ENCODE results near the gene RTEL1. TPM values are rescaled to one million over a fixed set of nuclear protein-coding genes. Genes with fewer than 3 reads are reported as not detected.

RTEL1 gene
- total RNA-seq, 1 experiment from 2014 or later = 33.4 TPM

DNA sequence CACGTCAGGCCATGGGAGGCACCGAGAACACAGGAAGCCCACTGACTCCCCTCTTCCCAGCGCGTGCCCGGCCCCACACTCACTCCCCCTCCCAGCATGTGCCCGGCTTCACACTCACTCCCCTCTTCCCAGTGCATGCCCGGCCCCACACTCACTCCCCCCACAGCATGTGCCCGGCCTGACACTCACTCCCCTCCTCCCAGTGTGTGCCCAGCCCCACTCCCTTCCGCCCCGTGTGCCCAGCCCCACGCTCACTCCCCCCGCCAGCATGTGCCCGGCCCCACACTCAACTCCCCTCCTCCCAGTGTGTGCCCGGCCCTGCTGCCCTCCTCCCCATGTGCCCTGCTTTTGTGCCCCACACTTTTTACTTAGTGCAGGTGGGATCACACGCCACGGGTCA is 9.7 kb downstream of the RTEL1 start:
- Histone ChIP-seq H3K23ac (ENCODE audit: insufficient read length, low read depth, low read length) (no peak overlapping the region), H2AK5ac (ENCODE audit: insufficient read length, low read length) (no peak overlapping the region), H4K8ac (replicated peaks; ENCODE audit: insufficient read length, low read depth, low read length) (no peak overlapping the region), H2BK20ac (ENCODE audit: low read depth, low read length, poor library complexity, severe bottlenecking) (no peak overlapping the region), H3K27me3 (ENCODE audit: insufficient read depth, low read length) (no peaks in the 10 kb centered on the region), H3K23me2 (ENCODE audit: insufficient read length, low read depth, low read length, poor library complexity, severe bottlenecking) (no peaks in the 10 kb centered on the region), H4K91ac (ENCODE audit: insufficient read length, low read depth, low read length) (no peak overlapping the region), H3K27ac (ENCODE audit: insufficient read length, low read depth, low read length) (no peak overlapping the region), H2AFZ (ENCODE audit: low read length) (no peak overlapping the region), H3K4ac (ENCODE audit: low read depth, low read length) (no peak overlapping the region), H2BK12ac (ENCODE audit: insufficient read length, low read depth, low read length) (no peak overlapping the region), H2BK120ac (ENCODE audit: low read depth, low read length, poor library complexity, severe bottlenecking) (no peak overlapping the region), H3K14ac (ENCODE audit: insufficient read depth, low read length) (no peak overlapping the region), H3K18ac (ENCODE audit: insufficient read length, low read depth, low read length) (no peak overlapping the region), H3K79me1 (ENCODE audit: insufficient read depth, low read depth, low read length, poor library complexity, severe bottlenecking) (no peaks in the 10 kb centered on the region), H4K20me1 (ENCODE audit: control insufficient read depth, insufficient read depth, insufficient read length) (no peaks in the 10 kb centered on the region), H3K9ac (ENCODE audit: extremely low read depth, insufficient read length, low read length) (no peak overlapping the region), H3K4me2 (ENCODE audit: insufficient read depth, insufficient read length, low read length) (no peak overlapping the region), H4K5ac (ENCODE audit: insufficient read length, low read depth, low read length) (no peak overlapping the region), H2BK15ac (ENCODE audit: low read depth, low read length) (no peak overlapping the region), H3K56ac (ENCODE audit: insufficient read length, low read depth, low read length) (no peak overlapping the region), H2BK5ac (ENCODE audit: insufficient read length, low read length) (no peak overlapping the region), H3K4me1 (ENCODE audit: insufficient read depth, low read length) (no peaks in the 10 kb centered on the region), H3T11ph (ENCODE audit: low read length) (no peak overlapping the region), H3K79me2 (ENCODE audit: insufficient read depth, low read length) (no peaks in the 10 kb centered on the region), H3K9me3 (ENCODE audit: control insufficient read depth, low read depth, low read length) (no peaks in the 10 kb centered on the region)
- no peaks in the 10 kb centered on the region for H3K9me3 Mint-ChIP-seq
- H3K27me3 Mint-ChIP-seq (ENCODE audit: low read depth) = no peaks in the 10 kb centered on the region
- H3K4me1 Mint-ChIP-seq = peaks cover 0 to 4% of the 10 kb centered on the region in 2 experiments; a peak in 1 of 4 replicates
- TF ChIP-seq, protein P1, sequence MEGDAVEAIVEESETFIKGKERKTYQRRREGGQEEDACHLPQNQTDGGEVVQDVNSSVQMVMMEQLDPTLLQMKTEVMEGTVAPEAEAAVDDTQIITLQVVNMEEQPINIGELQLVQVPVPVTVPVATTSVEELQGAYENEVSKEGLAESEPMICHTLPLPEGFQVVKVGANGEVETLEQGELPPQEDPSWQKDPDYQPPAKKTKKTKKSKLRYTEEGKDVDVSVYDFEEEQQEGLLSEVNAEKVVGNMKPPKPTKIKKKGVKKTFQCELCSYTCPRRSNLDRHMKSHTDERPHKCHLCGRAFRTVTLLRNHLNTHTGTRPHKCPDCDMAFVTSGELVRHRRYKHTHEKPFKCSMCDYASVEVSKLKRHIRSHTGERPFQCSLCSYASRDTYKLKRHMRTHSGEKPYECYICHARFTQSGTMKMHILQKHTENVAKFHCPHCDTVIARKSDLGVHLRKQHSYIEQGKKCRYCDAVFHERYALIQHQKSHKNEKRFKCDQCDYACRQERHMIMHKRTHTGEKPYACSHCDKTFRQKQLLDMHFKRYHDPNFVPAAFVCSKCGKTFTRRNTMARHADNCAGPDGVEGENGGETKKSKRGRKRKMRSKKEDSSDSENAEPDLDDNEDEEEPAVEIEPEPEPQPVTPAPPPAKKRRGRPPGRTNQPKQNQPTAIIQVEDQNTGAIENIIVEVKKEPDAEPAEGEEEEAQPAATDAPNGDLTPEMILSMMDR (conservative IDR thresholded peaks at IDR 0.05) = no peak
- WGBS (ENCODE audit: extremely low coverage, insufficient read length, low lambda C conversion rate) = no CpG with 5 or more reads among the region's 16 CpGs
- H3K27ac Mint-ChIP-seq = no peak overlapping the region
- no peak for DNase-seq
- no peak overlapping the region for H3K4me3 Mint-ChIP-seq
- H3K36me3 Mint-ChIP-seq (ENCODE audit: insufficient read depth in 1 of 3, low read depth in 3 of 3) = peaks cover 25 to 45% (median 44%) of the 10 kb centered on the region in 3 experiments
